ENCODE data around the gene B4GALNT4.
"Not testable (repeated sequence)": the region's sequence is repeated elsewhere in the genome, so short reads cannot be mapped to it uniquely, and the experiment has no call there.

DNA sequence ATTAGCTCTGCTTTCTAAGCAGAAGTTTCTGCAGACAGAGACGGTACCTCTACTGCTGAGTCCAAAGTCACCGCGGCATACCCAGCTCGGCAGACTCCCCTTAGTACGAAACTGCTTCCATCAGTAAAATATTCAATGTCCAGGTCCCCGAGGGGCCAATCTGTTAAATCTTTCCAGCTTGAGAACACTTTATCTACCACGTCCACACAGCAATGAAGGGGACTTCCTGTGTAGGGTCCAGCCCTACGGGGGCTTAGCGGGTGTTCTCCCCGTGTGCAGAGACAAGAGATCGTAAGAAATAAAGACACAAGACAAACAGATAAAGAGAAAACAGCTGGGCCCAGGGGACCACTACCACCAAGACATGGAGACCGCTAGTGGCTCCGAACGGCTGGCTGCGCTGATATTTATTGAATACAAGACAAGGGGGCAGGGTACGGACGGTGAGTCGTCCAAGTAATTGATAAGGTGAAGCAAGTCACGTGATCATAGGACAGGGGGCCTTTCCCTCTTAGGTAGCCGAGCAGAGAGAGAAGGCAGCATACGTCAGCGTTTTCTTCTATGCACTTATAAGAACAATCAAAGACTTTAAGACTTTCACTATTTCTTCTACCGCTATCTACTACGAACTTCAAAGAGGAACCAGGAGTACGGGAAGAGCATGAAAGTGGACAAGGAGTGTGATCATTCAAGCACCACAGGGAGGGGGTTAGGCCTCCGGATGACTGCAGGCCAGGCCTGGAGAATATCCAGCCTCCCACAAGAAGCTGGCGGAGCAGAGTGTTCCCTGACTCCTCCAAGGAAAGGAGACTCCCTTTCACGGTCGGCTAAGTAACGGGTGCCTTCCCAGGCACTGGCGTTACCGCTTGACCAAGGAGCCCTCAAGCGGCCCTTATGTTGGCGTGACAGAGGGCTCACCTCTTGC, 44.4 kb upstream of the B4GALNT4 start:
- TF ChIP-seq, protein P1, sequence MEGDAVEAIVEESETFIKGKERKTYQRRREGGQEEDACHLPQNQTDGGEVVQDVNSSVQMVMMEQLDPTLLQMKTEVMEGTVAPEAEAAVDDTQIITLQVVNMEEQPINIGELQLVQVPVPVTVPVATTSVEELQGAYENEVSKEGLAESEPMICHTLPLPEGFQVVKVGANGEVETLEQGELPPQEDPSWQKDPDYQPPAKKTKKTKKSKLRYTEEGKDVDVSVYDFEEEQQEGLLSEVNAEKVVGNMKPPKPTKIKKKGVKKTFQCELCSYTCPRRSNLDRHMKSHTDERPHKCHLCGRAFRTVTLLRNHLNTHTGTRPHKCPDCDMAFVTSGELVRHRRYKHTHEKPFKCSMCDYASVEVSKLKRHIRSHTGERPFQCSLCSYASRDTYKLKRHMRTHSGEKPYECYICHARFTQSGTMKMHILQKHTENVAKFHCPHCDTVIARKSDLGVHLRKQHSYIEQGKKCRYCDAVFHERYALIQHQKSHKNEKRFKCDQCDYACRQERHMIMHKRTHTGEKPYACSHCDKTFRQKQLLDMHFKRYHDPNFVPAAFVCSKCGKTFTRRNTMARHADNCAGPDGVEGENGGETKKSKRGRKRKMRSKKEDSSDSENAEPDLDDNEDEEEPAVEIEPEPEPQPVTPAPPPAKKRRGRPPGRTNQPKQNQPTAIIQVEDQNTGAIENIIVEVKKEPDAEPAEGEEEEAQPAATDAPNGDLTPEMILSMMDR (conservative IDR thresholded peaks at IDR 0.05) = not testable (repeated sequence)
- TF ChIP-seq EZH2 (IDR thresholded peaks at IDR 0.05; ENCODE audit: low read depth) = not testable (repeated sequence)
